A549 (cell line): ENCODE data around the gene PCYT2.

ENCODE experiments used
- EHMT2 ChIP-seq: fragments of 200-600 bp; sonication (generic); IDR thresholded peaks from 2 replicates; pipeline ENCODE4 v1.6.1; 2016; ENCODE audit warnings: antibody characterized with exemption, low read depth, mild to moderate bottlenecking, moderate library complexity
- EP300 ChIP-seq, 2 experiments: fragments of >200 bp; sonication (Bioruptor Twin); formaldehyde crosslinking; IDR thresholded peaks; 2 replicates in 1 of 2; 3 replicates in 1 of 2; pipeline ENCODE4 v1.6.1; 2016 to 2017
- MAFK ChIP-seq: fragments of 450-650 bp; IDR thresholded peaks from 2 replicates; pipeline ENCODE4 v1.6.1; 2014; ENCODE audit not compliant: partially characterized antibody
- POLR2A ChIP-seq: IDR thresholded peaks from 2 replicates; pipeline ENCODE4 v1.6.1; 2012; ENCODE audit warnings: mild to moderate bottlenecking, low read length
- RAD21 ChIP-seq, 2 experiments: fragments of >200 bp in 1 of 2; sonication (Bioruptor Twin) in 1 of 2; formaldehyde crosslinking in 1 of 2; IDR thresholded peaks in 1 of 2; conservative IDR thresholded peaks in 1 of 2; 2 replicates in 1 of 2; 3 replicates in 1 of 2; pipeline ENCODE4 v1.6.1; 2012 to 2018; ENCODE audit warnings: inconsistent platforms in 1 of 2
- RCOR1 ChIP-seq: fragments of 150-350 bp; IDR thresholded peaks from 2 replicates; pipeline ENCODE4 v1.6.1; 2014; ENCODE audit warnings: antibody characterized with exemption, low read length, low read depth
- ZFP36 ChIP-seq: fragments of 450-650 bp; IDR thresholded peaks from 2 replicates; pipeline ENCODE4 v1.6.1; 2014; ENCODE audit warnings: borderline replicate concordance; ENCODE audit not compliant: partially characterized antibody
- TF ChIP-seq, protein P1 (sequence below): fragments of 450-650 bp; IDR thresholded peaks from 2 replicates; pipeline ENCODE4 v1.6.1; 2014; ENCODE audit warnings: antibody characterized with exemption
- TF ChIP-seq, protein P2 (sequence below): fragments of >200 bp; sonication (Bioruptor Twin); formaldehyde crosslinking; IDR thresholded peaks from 3 replicates; pipeline ENCODE4 v1.5.1; 2016
- TF ChIP-seq, protein P3 (sequence below): IDR thresholded peaks from 2 replicates; pipeline ENCODE4 v1.6.1; 2012; ENCODE audit warnings: low read depth, borderline replicate concordance
- TF ChIP-seq, protein P4 (sequence below): fragments of 200-600 bp; sonication (generic); IDR thresholded peaks from 2 replicates; pipeline ENCODE4 v1.6.1; 2016; ENCODE audit warnings: antibody characterized with exemption, mild to moderate bottlenecking, moderate library complexity
- TF ChIP-seq, protein P5 (sequence below): IDR thresholded peaks from 2 replicates; pipeline ENCODE4 v1.6.1; 2012
- TF ChIP-seq, protein P6 (sequence below): fragments of 150-350 bp; IDR thresholded peaks from 2 replicates; pipeline ENCODE4 v1.6.1; 2014; ENCODE audit warnings: low read depth, mild to moderate bottlenecking, low read length

DNA sequence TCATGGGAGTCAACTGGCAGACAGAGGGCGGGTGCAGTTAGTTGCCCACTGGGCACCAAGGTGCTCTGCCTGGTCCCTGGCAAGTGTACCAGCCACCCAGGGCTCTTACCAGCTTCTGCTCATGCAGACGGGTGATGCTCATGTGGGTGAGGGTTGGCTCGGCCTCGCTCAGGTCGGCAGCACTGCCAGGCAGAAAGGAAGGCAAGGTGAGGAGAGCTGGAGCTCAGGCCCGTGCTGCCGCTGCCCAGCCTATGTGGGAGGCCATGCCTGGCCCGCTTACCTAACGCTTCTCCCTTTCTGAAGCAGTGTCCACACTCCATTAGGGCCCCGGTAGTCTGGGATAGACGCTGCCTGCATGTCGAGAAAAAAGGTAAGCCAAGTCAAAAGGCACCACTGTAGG lies 4.1 kb upstream of the PCYT2 start:
- TF ChIP-seq, protein P1, sequence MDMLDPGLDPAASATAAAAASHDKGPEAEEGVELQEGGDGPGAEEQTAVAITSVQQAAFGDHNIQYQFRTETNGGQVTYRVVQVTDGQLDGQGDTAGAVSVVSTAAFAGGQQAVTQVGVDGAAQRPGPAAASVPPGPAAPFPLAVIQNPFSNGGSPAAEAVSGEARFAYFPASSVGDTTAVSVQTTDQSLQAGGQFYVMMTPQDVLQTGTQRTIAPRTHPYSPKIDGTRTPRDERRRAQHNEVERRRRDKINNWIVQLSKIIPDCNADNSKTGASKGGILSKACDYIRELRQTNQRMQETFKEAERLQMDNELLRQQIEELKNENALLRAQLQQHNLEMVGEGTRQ, result no peak
- TF ChIP-seq, protein P2, sequence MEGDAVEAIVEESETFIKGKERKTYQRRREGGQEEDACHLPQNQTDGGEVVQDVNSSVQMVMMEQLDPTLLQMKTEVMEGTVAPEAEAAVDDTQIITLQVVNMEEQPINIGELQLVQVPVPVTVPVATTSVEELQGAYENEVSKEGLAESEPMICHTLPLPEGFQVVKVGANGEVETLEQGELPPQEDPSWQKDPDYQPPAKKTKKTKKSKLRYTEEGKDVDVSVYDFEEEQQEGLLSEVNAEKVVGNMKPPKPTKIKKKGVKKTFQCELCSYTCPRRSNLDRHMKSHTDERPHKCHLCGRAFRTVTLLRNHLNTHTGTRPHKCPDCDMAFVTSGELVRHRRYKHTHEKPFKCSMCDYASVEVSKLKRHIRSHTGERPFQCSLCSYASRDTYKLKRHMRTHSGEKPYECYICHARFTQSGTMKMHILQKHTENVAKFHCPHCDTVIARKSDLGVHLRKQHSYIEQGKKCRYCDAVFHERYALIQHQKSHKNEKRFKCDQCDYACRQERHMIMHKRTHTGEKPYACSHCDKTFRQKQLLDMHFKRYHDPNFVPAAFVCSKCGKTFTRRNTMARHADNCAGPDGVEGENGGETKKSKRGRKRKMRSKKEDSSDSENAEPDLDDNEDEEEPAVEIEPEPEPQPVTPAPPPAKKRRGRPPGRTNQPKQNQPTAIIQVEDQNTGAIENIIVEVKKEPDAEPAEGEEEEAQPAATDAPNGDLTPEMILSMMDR, result no peak
- TF ChIP-seq, protein P3, sequence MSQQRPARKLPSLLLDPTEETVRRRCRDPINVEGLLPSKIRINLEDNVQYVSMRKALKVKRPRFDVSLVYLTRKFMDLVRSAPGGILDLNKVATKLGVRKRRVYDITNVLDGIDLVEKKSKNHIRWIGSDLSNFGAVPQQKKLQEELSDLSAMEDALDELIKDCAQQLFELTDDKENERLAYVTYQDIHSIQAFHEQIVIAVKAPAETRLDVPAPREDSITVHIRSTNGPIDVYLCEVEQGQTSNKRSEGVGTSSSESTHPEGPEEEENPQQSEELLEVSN, result no peak
- TF ChIP-seq RAD21 (conservative IDR thresholded peaks at IDR 0.05 in 1 of 2, IDR thresholded peaks at IDR 0.05 in 1 of 2) (no peak), POLR2A (no peak), ZFP36 (no peak), MAFK (no peak), EP300 (IDR thresholded peaks at IDR 0.05) (no peak), RCOR1 (no peak), EHMT2 (no peak)
- TF ChIP-seq, protein P4, sequence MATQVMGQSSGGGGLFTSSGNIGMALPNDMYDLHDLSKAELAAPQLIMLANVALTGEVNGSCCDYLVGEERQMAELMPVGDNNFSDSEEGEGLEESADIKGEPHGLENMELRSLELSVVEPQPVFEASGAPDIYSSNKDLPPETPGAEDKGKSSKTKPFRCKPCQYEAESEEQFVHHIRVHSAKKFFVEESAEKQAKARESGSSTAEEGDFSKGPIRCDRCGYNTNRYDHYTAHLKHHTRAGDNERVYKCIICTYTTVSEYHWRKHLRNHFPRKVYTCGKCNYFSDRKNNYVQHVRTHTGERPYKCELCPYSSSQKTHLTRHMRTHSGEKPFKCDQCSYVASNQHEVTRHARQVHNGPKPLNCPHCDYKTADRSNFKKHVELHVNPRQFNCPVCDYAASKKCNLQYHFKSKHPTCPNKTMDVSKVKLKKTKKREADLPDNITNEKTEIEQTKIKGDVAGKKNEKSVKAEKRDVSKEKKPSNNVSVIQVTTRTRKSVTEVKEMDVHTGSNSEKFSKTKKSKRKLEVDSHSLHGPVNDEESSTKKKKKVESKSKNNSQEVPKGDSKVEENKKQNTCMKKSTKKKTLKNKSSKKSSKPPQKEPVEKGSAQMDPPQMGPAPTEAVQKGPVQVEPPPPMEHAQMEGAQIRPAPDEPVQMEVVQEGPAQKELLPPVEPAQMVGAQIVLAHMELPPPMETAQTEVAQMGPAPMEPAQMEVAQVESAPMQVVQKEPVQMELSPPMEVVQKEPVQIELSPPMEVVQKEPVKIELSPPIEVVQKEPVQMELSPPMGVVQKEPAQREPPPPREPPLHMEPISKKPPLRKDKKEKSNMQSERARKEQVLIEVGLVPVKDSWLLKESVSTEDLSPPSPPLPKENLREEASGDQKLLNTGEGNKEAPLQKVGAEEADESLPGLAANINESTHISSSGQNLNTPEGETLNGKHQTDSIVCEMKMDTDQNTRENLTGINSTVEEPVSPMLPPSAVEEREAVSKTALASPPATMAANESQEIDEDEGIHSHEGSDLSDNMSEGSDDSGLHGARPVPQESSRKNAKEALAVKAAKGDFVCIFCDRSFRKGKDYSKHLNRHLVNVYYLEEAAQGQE, result no peak
- TF ChIP-seq, protein P5, sequence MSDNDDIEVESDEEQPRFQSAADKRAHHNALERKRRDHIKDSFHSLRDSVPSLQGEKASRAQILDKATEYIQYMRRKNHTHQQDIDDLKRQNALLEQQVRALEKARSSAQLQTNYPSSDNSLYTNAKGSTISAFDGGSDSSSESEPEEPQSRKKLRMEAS, result no peak
- TF ChIP-seq, protein P6, sequence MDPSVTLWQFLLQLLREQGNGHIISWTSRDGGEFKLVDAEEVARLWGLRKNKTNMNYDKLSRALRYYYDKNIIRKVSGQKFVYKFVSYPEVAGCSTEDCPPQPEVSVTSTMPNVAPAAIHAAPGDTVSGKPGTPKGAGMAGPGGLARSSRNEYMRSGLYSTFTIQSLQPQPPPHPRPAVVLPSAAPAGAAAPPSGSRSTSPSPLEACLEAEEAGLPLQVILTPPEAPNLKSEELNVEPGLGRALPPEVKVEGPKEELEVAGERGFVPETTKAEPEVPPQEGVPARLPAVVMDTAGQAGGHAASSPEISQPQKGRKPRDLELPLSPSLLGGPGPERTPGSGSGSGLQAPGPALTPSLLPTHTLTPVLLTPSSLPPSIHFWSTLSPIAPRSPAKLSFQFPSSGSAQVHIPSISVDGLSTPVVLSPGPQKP, result no peak
